ENCODE results near the gene RILP. TPM values are rescaled to one million over a fixed set of nuclear protein-coding genes. Genes with fewer than 3 reads are reported as not detected.

Gene RILP
- total RNA-seq, 1 donor from 2014 or later = 1.2 TPM

- Mint-ChIP-seq H3K4me3 (ENCODE audit: low read depth) (peak overlapping the region; percentile 68), H3K4me1 (ENCODE audit: low read depth) (peaks cover 18% of the 10 kb centered on the region), H3K36me3 (ENCODE audit: insufficient read depth) (no peaks in the 10 kb centered on the region), H3K27me3 (peaks cover 27% of the 10 kb centered on the region), H3K9me3 (ENCODE audit: low read depth) (no peaks in the 10 kb centered on the region), H3K27ac (no peak overlapping the region)
- no peak for TF ChIP-seq CTCF (IDR thresholded peaks at IDR 0.05; ENCODE audit: unreplicated experiment)
- no peak for DNase-seq (ENCODE audit: low spot score, unreplicated experiment)
Measured at GRCh38 chr17:1626333-1626732, 23.3 kb downstream of the RILP start.

GRCh38 chr17:1625581-1625980 lies 24.1 kb downstream of the RILP start:
- no peak overlapping the region for H3K27ac Mint-ChIP-seq
- peaks cover 25% of the 10 kb centered on the region for H3K4me1 Mint-ChIP-seq (ENCODE audit: low read depth)
- DNase-seq (ENCODE audit: low spot score, unreplicated experiment) = no peak
- peak overlapping the region; percentile 68 for H3K4me3 Mint-ChIP-seq (ENCODE audit: low read depth)
- H3K9me3 Mint-ChIP-seq (ENCODE audit: low read depth) = no peaks in the 10 kb centered on the region
- no peak for TF ChIP-seq CTCF (IDR thresholded peaks at IDR 0.05; ENCODE audit: unreplicated experiment)
- H3K27me3 Mint-ChIP-seq = peaks cover 19% of the 10 kb centered on the region
- no peaks in the 10 kb centered on the region for H3K36me3 Mint-ChIP-seq (ENCODE audit: insufficient read depth)

- DNase-seq (ENCODE audit: low spot score, unreplicated experiment) = no peak
- no peak overlapping the region for H3K4me3 Mint-ChIP-seq (ENCODE audit: low read depth)
- H3K9me3 Mint-ChIP-seq (ENCODE audit: low read depth) = no peaks in the 10 kb centered on the region
- TF ChIP-seq CTCF (IDR thresholded peaks at IDR 0.05; ENCODE audit: unreplicated experiment) = no peak
- peaks cover 14% of the 10 kb centered on the region for H3K27me3 Mint-ChIP-seq
- no peaks in the 10 kb centered on the region for H3K36me3 Mint-ChIP-seq (ENCODE audit: insufficient read depth)
- no peak overlapping the region for H3K27ac Mint-ChIP-seq
- H3K4me1 Mint-ChIP-seq (ENCODE audit: low read depth) = peaks cover 24% of the 10 kb centered on the region
Measured at GRCh38 chr17:1625053-1625452, 24.6 kb downstream of the RILP start.

GRCh38 chr17:1624650-1625049 lies 25.0 kb downstream of the RILP start:
- Mint-ChIP-seq H3K36me3 (ENCODE audit: insufficient read depth) (no peaks in the 10 kb centered on the region), H3K9me3 (ENCODE audit: low read depth) (no peaks in the 10 kb centered on the region), H3K4me3 (ENCODE audit: low read depth) (no peak overlapping the region), H3K27ac (no peak overlapping the region), H3K4me1 (ENCODE audit: low read depth) (peaks cover 24% of the 10 kb centered on the region), H3K27me3 (peaks cover 13% of the 10 kb centered on the region)
- DNase-seq (ENCODE audit: low spot score, unreplicated experiment) = no peak
- TF ChIP-seq CTCF (IDR thresholded peaks at IDR 0.05; ENCODE audit: unreplicated experiment) = no peak

GRCh38 chr17:1623057-1623630 lies 26.5 kb downstream of the RILP start:
- no peak for TF ChIP-seq CTCF (IDR thresholded peaks at IDR 0.05; ENCODE audit: unreplicated experiment)
- Mint-ChIP-seq H3K4me3 (ENCODE audit: low read depth) (no peak overlapping the region), H3K36me3 (ENCODE audit: insufficient read depth) (no peaks in the 10 kb centered on the region), H3K27ac (no peak overlapping the region), H3K27me3 (peaks cover 13% of the 10 kb centered on the region), H3K9me3 (ENCODE audit: low read depth) (no peaks in the 10 kb centered on the region), H3K4me1 (ENCODE audit: low read depth) (peaks cover 24% of the 10 kb centered on the region)
- no peak for DNase-seq (ENCODE audit: low spot score, unreplicated experiment)
